ENCODE measurements around the gene SETX.
A peak's percentile ranks its signal among the peaks of the same experiment; 100 is the strongest.

The SETX gene

DNA sequence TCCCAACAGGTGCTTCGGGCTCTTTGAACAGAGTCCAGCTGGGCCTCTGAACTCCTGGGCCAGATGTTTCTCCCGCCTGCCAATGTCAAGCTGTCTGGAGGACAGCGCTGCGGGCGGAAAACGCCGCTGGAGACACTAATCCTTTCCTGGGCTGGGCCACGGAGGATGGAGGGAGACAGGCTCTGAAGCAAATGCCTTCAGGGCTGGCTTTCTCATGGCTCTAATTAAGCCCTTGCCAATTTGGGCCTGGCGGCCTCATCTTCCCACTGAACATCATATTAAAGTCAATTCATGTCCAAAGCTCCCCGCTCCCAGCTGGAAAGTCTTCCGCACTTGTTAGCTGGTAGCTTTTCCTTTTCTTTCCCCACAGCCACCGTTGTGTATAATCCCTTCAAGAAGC is 120.3 kb downstream of the SETX start:
- TF ChIP-seq, protein P1, sequence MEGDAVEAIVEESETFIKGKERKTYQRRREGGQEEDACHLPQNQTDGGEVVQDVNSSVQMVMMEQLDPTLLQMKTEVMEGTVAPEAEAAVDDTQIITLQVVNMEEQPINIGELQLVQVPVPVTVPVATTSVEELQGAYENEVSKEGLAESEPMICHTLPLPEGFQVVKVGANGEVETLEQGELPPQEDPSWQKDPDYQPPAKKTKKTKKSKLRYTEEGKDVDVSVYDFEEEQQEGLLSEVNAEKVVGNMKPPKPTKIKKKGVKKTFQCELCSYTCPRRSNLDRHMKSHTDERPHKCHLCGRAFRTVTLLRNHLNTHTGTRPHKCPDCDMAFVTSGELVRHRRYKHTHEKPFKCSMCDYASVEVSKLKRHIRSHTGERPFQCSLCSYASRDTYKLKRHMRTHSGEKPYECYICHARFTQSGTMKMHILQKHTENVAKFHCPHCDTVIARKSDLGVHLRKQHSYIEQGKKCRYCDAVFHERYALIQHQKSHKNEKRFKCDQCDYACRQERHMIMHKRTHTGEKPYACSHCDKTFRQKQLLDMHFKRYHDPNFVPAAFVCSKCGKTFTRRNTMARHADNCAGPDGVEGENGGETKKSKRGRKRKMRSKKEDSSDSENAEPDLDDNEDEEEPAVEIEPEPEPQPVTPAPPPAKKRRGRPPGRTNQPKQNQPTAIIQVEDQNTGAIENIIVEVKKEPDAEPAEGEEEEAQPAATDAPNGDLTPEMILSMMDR (conservative IDR thresholded peaks at IDR 0.05) = no peak
- no peak overlapping the region for H3K27ac ChIP-seq

DNA sequence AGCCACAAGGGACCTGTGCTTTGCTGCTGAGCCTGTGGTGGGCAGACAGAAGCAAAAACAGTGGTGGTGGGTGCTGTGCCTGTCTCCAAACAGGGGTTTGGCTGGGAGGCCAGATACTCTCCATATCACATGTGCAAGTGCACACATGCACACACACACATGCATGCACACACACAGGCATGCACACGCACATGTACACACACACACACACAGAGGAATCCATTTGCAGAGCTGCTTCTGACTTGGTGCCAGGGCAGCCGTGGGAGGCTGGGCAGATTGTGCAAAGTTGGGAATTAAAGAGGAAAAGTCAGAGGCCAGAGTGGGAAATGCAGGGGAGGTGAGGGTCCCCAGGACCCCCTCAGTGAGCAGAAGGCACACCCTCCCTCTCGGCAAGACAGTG is 121.6 kb downstream of the SETX start:
- TF ChIP-seq, protein P1 (conservative IDR thresholded peaks at IDR 0.05) = no peak
- H3K27ac ChIP-seq = no peak overlapping the region; the same call in 1 of the 2 replicates

GRCh38 chr9:132232522-132232921 is 122.3 kb downstream of the SETX start:
- H3K27ac ChIP-seq = peak overlapping the region; percentile 20; the same call in 1 of the 2 replicates
- TF ChIP-seq, protein P1 (conservative IDR thresholded peaks at IDR 0.05) = no peak

GRCh38 chr9:132231019-132231701 is 123.6 kb downstream of the SETX start:
- peak overlapping the region; percentile 20; the same call in 1 of the 2 replicates for H3K27ac ChIP-seq

DNA sequence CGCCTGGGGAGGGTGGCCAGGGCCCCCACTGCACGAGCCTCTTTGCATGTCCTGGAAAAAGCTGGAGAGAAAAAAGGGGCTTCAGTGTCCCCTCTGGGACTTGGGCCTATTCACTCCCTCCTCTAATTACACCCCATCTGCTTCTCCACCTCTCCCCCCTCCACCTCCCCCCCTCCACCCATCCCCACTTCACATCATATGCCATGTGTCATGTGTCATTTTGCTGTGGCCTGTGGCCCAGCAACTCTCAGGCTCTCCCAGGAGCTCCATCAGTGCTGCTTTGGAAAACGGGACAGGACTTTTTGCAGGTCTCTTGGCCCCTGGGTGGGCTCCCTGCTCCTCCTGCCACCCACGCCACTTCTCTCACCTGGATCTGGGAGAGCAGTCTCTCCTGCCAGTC is 124.2 kb downstream of the SETX start:
- TF ChIP-seq, protein P1 (conservative IDR thresholded peaks at IDR 0.05) = no peak
- H3K27ac ChIP-seq = no peak overlapping the region; the same call in 1 of the 2 replicates

More at GRCh38 chr9:132231019-132231701, 123.6 kb downstream of the SETX start:
- TF ChIP-seq, protein P1 (conservative IDR thresholded peaks at IDR 0.05) = no peak

DNA sequence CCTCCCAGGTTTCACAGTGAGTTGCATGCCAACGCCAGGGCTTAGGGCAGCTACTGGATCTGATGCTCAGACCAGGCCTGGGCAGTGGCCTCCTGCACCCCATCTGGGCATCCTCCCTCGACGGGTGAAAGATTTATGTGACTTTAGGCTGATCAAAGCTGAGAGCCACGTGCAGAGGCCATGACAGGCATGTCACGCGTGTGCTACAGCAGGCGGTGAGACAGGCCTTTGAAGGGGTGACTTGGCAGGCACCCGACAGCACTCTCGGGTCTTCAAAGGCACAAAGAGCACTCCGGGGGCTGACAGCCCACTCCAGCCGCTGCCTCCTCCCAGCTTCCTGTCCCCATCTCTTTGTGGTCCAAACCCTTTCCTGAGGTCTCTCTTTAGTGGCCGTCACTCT is 126.7 kb downstream of the SETX start:
- TF ChIP-seq, protein P1 (conservative IDR thresholded peaks at IDR 0.05) = no peak

GRCh38 chr9:132226571-132227430 is 128.0 kb downstream of the SETX start:
- TF ChIP-seq, protein P1 (conservative IDR thresholded peaks at IDR 0.05) = no peak
- H3K27ac ChIP-seq = peak overlapping the region; percentile 95; the same call in 1 of the 2 replicates

More for the DNA sequence above, 126.7 kb downstream of the SETX start:
- no peak overlapping the region; the same call in 1 of the 2 replicates for H3K27ac ChIP-seq
